Measurements from ENCODE around the gene GRM8.

Gene GRM8

DNA sequence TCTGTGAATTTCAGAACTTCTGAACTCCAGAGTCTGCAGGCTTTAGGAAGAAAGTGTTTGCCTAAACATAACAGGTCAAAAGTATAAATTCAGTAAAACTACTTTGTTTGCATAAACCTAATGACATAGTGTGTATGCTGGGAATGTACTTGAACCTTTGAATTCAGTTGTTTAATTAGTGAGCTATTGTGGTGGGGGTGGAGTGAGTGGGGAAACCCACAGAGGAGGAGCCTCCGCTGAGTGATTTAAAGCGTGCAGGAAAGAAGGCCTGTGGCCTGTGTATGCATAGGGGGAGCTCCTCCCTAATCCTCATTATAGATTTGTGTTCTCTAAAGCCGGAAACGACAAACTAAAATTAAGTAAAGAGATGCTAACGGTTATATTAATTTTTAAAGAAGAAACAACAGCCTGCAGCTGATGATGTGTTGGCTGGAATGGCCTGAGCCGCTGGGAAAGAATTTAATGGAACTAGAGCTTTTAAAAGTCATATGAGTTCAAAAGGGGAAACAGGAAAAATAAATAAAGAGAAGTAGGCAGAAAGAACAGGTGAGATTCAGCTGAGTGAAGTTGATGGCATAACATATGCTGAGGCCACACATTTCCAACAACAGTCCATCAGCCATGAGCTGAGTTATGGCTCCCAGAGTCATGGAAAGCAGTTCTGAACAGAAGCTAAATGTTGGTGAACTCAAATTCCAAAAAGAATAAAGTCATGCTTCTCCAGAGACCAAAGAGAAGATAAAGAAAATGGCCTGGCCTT lies 595.0 kb downstream of the GRM8 start:
- peak; percentile 20 for DNase-seq (ENCODE audit: low spot score)

DNA sequence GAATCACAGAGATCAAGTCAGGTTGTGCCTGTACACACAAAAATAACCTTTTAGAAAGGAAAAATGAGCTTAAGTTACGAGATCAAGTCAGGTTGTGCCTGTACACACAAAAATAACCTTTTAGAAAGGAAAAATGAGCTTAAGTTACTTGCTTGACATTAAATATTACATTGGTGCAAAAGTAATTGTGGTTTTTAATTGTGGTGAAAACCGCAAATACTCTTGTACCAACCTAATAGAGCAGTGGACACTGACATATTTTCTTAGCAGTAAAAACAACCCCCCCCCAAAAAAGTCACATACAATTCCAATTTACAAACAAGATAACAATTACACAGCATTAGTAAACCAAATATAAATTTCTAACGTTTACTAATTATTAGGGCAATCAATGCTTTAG lies 595.6 kb downstream of the GRM8 start:
- DNase-seq (ENCODE audit: low spot score) = no peak

DNA sequence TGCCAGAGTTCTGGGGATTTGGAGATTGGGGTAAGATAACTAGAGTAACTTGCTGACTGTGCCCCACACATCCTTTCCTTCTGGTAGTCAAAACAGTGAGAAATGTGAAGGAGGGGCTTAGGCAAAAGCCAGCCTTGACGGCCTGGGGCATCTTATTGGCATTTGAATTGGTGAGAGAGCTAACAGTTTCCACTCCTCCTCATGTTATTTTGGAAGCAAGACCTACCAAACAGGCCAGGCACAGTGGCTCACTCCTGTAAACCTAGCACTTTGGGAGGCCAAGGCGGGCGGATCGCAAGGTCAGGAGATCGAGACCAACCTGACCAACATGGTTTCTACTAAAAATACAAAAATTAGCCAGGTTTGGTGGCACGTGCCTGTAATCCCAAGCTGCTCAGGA lies 596.6 kb downstream of the GRM8 start:
- no peak for DNase-seq (ENCODE audit: low spot score)

DNA sequence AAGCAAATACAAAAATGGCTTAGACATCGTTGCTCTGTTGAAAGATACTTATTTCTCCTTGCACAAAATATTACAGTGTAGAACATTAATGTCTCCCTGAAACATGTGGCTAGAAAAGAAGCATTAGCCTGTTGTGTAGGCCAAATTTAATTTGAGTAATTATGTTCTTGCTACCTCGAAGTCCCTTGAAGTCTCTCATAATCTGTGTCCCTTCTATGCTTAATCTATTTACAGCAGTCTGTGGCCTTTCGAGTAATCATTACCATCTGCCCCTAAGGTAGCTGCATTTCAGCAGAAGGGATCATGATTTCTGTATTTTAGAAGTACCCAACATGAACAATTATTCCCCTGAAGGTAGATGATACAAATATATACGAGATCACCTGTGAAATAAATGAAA lies 615.2 kb downstream of the GRM8 start:
- DNase-seq (ENCODE audit: low spot score) = no peak

DNA sequence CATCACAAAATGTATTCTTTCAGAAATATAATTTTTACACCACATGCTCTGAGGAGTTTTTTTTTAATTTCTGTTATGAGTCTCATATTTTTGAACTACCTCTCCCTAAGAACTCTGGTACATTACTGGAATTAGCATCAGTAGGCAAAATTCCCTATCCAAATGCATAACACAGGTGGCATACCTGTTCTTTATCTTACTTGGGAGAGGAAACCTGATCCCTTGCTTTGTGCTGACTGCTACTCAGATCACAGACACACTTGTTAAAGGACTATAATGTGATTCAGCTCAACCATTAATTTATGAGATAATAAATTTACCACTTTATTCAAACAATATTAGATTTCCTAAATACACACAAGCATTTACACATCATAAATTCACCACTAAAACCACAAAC lies 617.2 kb downstream of the GRM8 start:
- DNase-seq (ENCODE audit: low spot score) = no peak

DNA sequence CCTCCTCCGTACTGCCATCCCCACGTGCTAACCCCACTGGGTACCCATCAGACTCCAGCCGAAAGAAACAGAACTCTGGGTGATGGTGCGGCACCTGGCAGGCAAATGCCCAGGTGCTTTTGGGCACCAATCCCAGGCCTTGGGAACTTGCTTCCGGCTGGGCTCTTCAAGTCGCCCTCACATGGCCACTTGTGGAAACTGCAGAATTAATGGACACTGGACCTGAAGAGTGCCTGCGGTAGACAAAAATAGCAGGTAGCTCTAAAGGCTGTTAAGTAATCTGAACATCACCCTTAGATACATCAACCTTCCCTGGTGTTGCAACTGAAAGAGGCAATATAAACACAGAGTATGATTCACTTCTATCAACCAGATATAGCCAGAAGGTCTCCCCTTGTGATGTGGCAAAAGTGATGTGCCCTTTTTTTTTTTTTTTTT lies 644.4 kb downstream of the GRM8 start:
- peak; percentile 10 for DNase-seq (ENCODE audit: low spot score)

DNA sequence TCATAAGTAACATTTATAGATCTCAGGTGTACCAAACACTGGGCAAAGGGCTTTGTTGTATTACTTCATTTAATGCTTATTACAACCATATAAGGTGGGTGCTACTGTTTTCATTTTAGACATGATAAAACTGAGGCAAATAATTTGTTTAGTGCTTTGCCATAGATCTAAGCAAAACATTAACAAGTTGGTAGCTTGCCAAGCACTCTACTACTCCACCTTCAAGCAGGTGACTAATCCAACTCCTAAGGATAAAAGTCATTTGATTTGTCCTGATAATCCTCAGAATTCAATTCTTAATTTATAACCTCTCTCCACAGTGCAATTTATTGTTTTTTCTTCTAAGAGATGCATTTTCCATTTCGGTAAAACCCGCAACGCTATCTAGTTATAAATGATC lies 646.4 kb downstream of the GRM8 start:
- no peak for DNase-seq (ENCODE audit: low spot score)

DNA sequence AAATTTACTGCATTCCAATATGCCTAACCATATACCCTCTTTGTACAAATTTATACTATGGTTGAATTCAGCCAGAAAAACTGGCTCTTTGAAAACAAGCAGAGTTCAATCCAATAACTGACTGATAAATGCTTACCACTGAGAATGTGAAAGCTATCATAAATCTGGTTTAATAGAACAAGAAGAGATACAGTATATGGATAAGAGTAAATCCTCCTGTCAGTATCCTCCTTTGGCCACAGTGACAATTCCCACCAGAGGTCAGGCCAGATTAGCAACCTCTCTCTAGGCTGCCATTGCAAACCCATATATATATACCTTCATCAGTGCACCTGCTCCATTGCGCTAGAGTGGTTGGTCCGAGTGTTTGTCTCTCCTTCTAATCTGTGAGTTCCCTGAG lies 647.2 kb downstream of the GRM8 start:
- no peak for DNase-seq (ENCODE audit: low spot score)

DNA sequence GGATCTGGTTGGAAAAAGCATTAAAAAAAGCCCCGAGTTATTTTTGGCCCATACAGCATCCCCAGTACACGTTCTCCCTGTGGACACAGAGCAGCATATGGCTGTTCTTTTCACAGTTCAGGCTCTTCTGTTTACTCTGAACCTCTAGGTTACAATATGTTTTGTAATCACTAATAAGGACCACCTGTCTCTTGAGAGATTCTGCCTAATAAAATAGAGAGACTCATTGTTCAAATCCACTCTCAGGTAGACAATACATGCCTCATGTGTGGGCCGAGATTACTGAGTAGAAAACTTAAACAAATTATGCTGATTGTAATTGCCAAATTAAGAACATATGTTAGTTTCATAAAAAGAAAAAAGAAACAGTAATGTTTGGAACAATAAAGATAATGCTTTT lies 647.7 kb downstream of the GRM8 start:
- DNase-seq (ENCODE audit: low spot score) = no peak

DNA sequence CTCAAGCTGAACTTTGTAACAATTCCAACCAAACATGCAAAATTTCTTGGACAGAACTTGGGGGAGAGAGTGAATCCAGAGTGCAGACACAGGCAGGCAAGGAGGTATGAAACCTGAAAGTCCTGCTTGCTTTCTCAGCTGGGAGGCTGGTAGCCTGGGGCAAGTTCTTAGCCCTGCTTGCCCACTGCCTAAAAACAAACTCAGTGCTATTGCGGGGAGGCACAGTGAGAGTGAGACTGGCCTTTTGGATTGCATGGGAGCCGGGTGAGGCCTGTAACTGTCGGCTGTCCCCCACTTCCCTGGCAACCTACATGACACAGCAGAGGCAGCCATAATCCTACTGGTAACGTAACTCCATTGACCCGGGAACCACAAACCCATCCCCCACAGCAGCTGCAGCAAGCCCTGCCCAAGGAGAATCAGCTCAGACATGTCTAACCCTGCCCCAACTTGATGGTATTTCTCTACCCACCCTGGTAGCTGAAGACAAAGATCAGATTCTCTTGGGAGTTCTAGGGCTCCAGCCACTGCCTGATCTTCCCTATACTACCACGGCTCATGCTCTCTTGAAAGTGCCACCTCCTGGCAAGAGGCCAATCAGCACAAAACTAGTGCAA lies 663.6 kb downstream of the GRM8 start:
- no peak for DNase-seq (ENCODE audit: low spot score)

DNA sequence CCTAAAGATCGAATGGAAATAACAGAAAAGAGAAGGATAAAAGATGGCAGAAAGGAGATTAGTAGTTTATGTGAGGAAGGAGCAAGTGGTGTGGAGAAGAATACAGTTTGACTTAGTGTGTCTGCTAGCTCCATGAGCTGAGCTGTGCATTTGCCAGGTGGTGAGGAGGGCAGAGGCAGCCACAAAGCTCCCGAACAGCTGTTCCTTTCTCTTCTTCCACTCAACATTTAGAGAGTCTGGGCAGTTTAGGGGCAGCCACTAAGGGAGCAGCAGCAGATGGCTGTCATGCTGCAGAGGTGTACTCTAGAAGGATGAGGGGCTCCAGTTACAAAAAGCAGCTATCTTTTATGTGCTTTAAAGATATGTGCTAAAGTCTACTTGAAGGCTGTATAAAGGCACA lies 674.4 kb downstream of the GRM8 start:
- DNase-seq (ENCODE audit: low spot score) = no peak

DNA sequence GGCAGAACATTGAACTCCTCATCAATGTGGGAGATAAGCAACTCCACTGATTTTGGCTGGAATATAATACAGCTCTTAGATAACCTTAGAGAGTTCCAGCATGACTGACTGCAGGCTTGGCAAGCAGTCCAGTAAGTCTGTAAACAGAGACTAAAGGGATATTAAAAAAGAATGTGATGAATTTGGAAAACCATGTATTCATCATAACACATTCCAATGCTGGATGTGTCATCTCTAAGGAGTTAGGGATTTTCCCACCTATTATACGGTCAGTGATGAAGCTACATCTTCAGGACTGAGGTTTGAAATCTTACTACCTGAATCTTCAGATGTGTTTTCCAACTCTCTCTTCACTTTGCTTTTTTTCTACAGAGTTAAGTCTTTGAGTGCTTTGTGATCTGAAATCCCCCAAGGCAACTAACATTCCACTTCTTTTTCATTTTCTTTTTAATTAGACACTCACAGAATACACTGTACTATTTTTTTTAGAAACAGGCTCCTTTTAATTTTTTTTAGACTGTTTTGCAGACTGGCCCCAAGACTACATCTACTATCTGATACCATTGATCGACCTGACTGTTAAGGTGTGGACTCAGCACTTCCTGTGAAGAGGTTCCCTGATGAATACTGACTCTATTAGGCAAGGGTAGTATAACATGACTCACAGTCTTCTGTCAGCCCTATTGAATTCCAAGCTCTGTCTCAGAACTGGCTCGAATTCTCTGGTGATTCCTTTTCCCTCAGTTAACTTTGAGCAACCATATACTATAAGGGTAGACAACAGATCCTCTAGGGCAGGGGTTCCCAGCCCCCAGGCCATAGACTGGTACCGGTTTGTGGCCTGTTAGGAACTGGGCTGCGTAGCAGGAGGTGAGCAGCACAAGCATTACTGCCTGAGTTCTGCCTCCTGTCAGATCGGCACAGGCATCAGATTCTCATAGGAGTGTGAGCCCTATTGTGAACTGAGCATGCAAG lies 678.2 kb downstream of the GRM8 start:
- DNase-seq (ENCODE audit: low spot score) = no peak

DNA sequence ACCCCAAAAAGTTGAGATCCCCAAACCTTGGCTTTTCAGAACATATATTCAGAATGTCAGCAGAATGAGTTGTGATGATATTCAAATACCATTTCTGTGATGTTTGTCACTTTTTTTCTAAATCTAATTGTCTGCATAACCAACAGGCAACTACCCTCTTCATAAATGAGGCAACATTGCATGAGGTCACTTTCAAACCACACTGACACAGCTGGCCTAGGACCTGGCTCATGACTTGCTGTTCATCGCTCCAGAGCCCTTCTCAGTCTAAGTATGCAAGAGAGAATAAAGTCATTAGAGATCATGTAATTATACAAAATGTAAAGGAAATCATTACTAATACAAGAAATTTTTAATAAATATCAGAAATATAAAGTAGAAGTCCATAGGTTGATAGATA lies 681.9 kb downstream of the GRM8 start:
- DNase-seq (ENCODE audit: low spot score) = no peak

DNA sequence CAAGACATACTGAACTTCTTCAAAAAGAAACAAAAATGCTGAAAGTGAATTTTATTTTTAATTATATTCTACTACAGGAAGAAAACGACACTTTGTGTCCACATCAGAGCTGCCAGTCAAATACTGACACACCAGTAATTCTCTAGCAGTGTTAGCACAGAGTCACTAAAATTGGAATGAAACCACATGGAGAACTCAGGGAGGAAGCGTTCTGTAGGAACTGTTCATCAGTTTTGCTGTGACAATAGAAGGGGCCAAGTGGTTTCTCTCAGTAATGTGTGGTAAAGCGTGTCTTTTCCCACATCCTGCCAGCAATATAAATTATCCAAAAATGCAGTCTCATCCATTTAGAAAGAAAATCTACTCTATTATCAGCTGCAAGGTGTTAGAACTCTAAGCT lies 683.3 kb downstream of the GRM8 start:
- no peak for DNase-seq (ENCODE audit: low spot score)

DNA sequence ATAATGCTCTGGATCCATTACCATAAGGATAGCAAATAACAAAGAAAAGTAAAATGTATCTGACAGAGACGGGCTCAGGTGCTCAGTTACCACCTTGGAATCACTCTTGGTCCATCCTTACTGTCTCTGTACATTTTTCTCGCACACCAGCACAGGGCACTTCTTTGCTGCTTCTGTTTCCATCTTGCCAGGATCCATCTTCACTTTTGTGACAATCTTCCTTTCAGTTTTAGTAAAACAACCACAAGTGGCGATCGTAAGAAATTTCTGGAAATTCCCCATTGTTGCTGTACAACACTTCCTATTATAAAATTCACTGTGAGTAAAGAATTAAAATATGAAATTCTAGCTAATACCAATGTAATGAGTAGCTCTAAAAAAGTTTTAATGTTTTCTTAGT lies 695.5 kb downstream of the GRM8 start:
- DNase-seq (ENCODE audit: low spot score) = no peak

DNA sequence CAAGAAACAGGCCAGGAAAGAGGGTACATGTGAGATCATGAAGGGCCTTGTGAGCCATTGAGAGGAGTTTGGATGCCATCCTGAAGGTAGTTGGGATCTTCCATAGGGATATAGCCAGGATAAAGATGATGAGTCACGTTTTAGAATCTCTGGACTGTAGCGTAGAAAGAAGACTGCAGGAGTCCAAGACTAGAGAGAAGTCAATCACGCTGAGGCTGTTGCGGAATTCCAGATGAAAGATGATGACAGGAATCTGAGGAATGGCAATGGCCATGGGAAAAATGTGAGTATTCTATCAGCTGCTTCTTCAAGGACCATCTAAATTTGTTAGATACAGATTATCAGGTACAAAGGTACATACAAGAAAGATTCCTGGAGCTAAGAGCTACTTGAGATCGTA lies 711.3 kb downstream of the GRM8 start:
- no peak for DNase-seq (ENCODE audit: low spot score)

DNA sequence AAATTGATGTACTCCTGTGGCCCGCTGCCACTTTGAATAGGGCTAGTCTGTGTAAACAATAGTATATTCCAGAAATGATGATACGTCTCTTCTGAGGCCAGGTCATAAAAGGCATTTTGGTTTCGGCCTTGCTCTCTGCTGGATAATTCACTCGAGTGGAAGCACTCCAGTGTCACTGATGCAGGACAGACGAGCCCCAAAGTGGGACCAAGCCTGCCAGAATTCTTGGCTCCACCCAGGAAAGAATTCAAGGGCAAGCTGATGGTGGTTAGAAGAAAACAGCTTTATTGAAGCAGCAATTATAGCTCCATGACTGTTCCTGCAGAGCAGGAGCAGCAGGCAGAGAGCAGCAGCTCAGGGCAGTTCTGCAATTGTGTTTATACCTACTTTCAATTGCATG lies 717.6 kb downstream of the GRM8 start:
- no peak for DNase-seq (ENCODE audit: low spot score)

DNA sequence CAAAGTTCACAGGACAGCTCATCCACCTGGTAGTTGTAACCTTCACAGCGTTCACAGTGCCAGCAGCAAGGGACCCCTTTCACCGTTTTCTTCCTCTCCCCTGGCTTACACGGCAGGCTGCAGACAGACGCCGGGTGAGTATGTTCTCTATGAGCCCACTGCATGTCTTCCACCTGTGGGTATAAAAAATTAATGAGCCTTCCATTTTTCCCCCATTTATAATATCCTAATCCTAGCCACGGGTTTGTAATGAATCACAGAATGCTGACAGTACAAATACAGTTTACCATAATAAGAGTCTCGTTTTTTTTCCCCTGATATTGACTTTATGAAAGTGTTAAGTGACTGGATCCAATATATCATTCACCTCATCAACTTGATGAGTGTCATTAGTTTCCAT lies 719.0 kb downstream of the GRM8 start:
- no peak for DNase-seq (ENCODE audit: low spot score)

DNA sequence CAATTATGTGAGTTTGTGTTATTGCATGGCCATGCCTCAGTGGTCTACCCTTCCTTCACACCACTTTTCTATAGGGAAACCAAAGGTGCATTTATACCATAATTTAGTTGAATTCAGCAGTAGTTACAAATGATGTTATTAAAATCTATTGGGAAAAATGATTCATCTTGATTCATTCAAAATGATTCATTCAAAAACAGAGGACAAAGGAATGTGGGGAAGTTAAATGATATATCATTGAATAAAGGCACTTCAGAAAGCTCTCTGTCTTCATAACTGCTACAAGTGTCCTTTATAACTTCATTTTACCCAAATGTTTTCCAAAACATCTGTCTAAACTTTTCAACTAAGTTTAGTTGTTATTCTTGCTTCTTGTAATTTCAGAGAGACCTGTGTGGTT lies 722.9 kb downstream of the GRM8 start:
- DNase-seq (ENCODE audit: low spot score) = no peak

DNA sequence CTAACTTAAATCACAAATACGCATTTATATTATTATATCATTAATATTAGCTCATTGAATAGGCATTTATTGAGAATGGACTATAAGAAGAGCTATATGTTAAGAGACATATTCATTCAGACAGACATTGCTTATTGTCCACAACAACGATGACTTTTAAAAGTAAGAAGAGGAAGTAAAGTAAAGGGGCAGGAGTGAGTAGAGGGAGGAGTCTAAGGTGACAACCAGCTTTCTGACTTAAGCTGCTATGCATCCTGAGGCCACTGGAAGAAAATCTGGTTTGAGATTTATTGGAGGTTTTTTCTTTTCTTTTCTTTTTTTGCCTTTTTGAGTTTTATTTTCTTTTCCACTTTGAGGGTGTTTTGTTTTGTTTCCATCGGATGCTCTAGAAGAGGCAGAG lies 723.5 kb downstream of the GRM8 start:
- no peak for DNase-seq (ENCODE audit: low spot score)

DNA sequence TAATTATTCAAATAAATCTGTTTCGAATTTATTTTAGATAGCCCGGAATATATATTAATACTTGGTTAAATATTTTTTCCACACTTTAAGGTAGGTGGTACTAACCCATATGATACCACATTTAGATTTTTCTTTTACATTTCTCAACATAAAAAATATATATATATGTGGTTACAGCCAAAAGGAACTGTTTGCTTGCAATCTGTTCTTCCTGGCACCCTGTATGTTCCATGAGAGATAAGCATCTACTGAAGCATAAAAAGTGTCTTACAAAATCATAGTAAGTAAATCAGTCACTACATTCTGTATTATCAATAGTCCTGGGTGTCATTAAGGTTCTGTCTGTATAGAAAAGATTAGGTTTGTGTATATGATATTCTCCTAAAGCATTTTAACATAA lies 726.8 kb downstream of the GRM8 start:
- DNase-seq (ENCODE audit: low spot score) = no peak

DNA sequence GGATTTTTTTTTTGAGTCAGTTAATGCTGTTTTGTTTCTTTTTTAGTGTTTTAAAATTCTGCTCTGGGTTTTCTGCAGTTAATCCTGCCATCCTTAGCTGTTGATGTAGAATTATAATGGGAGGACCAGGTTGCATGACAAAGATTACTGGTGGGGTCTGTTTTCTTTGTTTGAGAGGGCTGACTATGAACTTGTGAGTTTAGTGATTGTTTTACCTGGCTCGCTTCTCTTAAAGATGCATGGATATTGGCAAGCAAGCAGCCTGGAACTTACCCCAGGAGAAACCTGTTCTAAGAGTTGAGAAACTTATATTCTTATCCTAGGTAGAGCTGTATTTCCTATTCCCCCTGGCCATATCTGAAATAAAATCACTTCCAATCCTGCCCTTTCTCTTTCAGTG lies 727.8 kb downstream of the GRM8 start:
- DNase-seq (ENCODE audit: low spot score) = no peak

DNA sequence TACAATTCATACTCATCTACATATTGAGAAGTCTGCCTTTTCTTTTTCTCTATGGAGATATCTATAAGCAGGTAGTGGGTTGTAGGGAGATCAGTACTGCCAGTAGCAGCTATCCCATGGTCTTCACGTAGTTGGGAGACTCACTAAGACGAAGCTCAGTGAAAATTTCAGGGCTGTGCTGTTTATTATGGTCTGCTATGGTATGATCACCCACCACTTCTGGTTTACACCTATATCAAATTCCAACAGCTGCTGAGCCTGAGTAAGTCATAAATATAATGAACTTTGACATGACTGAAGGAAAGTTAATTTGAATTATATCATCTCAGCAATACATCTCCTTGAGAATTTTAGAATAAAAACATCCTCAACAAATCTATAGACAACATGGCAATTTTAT lies 741.7 kb downstream of the GRM8 start:
- no peak for DNase-seq (ENCODE audit: low spot score)

Data from HuH-7.5 (cell line).